GM12873 (cell line): Measurements from ENCODE around the gene ZNF750.

Experiments
- CTCF ChIP-seq: IDR thresholded peaks from 2 replicates; pipeline ENCODE4 v1.5.1; 2012; ENCODE audit warnings: low read depth, mild to moderate bottlenecking, moderate library complexity, low read length, control low read depth; ENCODE audit not compliant: insufficient read depth; ENCODE audit errors: missing control alignments

The ZNF750 gene

GRCh38 chr17:82871056-82871775 is 31.4 kb upstream of the ZNF750 start:
- TF ChIP-seq CTCF = peak; percentile 57

GRCh38 chr17:82870541-82870940 is 30.7 kb upstream of the ZNF750 start:
- TF ChIP-seq CTCF = no peak

- no peak for TF ChIP-seq CTCF
Measured at GRCh38 chr17:82870091-82870491, 30.3 kb upstream of the ZNF750 start.

- TF ChIP-seq CTCF = no peak
Measured at GRCh38 chr17:82869536-82869935, 29.7 kb upstream of the ZNF750 start.

- TF ChIP-seq CTCF = no peak
Measured at GRCh38 chr17:82868715-82869131, 28.9 kb upstream of the ZNF750 start.

- TF ChIP-seq CTCF = no peak
Measured at GRCh38 chr17:82867763-82868325, 28.0 kb upstream of the ZNF750 start.

GRCh38 chr17:82866590-82867191 is 26.9 kb upstream of the ZNF750 start:
- no peak for TF ChIP-seq CTCF
